Thymus (tissue), 11 donors: ENCODE data around the gene STK35. TPM values are rescaled to one million over a fixed set of nuclear protein-coding genes. Genes with fewer than 3 reads are reported as not detected.
"Not testable (repeated sequence)": the region's sequence is repeated elsewhere in the genome, so short reads cannot be mapped to it uniquely, and the experiment has no call there.

ENCODE experiments used
- DNase-seq, 9 donors: peaks; one replicate each; pipeline ENCODE4 v3.0.0-alpha.2; 2013; ENCODE audit warnings: low spot score in 9 of 9, low read depth in 6 of 9, missing footprints in 1 of 9
- H3K27ac ChIP-seq, 2 donors: one replicate each; pipeline ENCODE4 v1.5.1; 2013; ENCODE audit warnings: control low read depth in 1 of 2, low read depth in 1 of 2, low read length in 1 of 2, mild to moderate bottlenecking in 1 of 2, moderate library complexity in 1 of 2
- H3K27me3 ChIP-seq, 2 donors: one replicate each; pipeline ENCODE4 v1.5.1; 2013; ENCODE audit warnings: low read length in 1 of 2; ENCODE audit not compliant: control insufficient read depth in 2 of 2, insufficient read depth in 1 of 2
- H3K36me3 ChIP-seq, 2 donors: one replicate each; pipeline ENCODE4 v1.5.1; 2013; ENCODE audit warnings: low read length in 1 of 2, mild to moderate bottlenecking in 1 of 2, moderate library complexity in 1 of 2; ENCODE audit not compliant: control insufficient read depth in 2 of 2, insufficient read depth in 2 of 2
- H3K4me1 ChIP-seq, 2 donors: one replicate each; pipeline ENCODE4 v1.5.1; 2013; ENCODE audit warnings: low read length in 2 of 2; ENCODE audit not compliant: control insufficient read depth in 2 of 2, insufficient read depth in 2 of 2
- H3K4me3 ChIP-seq, 2 donors: one replicate each; pipeline ENCODE4 v1.5.1; 2013; ENCODE audit warnings: low read length in 2 of 2, control low read depth in 1 of 2, mild to moderate bottlenecking in 1 of 2
- H3K9me3 ChIP-seq, 2 donors: one replicate each; pipeline ENCODE4 v1.5.1; 2013; ENCODE audit warnings: low read length in 1 of 2, mild to moderate bottlenecking in 1 of 2; ENCODE audit not compliant: control insufficient read depth in 2 of 2, insufficient read depth in 1 of 2
- WGBS: extraction: QIAGEN DNeasy Blood & Tissue Kit; methylation state at CpG from one replicate; pipeline ENCODE4 v1.1.7; 2013; 5-methylcytosine and 5-hydroxymethylcytosine counted together
- polyA plus RNA-seq: library from polyadenylated mRNA; stranded (reverse); fragments of 200-250 nt; gene quantifications from one replicate; pipeline ENCODE4 v1.2.3, GENCODE V29; 2013
- total RNA-seq: library from RNA; stranded (reverse); fragments of 120-200 nt; gene quantifications from one replicate; pipeline ENCODE4 v1.2.4, GENCODE V29; 2013
- donor health status: healthy.

Gene STK35
- total and polyA plus RNA-seq, 2 donors, result 4.1 to 5.4 TPM

GRCh38 chr20:2178318-2179232 is 76.9 kb downstream of the STK35 start:
- 25% methylated on average over 17 of the region's 17 CpGs for WGBS
- peak in 1 of 9 donors; percentile 6 for DNase-seq
- Histone ChIP-seq H3K27me3 (no peaks in the 10 kb centered on the region), H3K27ac (no peak overlapping the region), H3K36me3 (no peaks in the 10 kb centered on the region), H3K4me1 (no peaks in the 10 kb centered on the region), H3K9me3 (no peaks in the 10 kb centered on the region), H3K4me3 (no peak overlapping the region)

GRCh38 chr20:2179233-2179580 is 77.6 kb downstream of the STK35 start:
- Histone ChIP-seq H3K27me3 (no peaks in the 10 kb centered on the region), H3K4me1 (no peaks in the 10 kb centered on the region), H3K27ac (no peak overlapping the region), H3K36me3 (no peaks in the 10 kb centered on the region), H3K9me3 (no peaks in the 10 kb centered on the region), H3K4me3 (no peak overlapping the region)
- DNase-seq, result no peak
- WGBS, result 84% methylated on average over 11 of the region's 11 CpGs

GRCh38 chr20:2179949-2180348 is 78.3 kb downstream of the STK35 start:
- H3K27ac ChIP-seq, result no peak overlapping the region
- WGBS, result 94% methylated on average over 2 of the region's 2 CpGs
- no peaks in the 10 kb centered on the region for H3K9me3 ChIP-seq
- DNase-seq, result no peak
- H3K27me3 ChIP-seq, result no peaks in the 10 kb centered on the region
- no peak overlapping the region for H3K4me3 ChIP-seq
- no peaks in the 10 kb centered on the region for H3K36me3 ChIP-seq
- H3K4me1 ChIP-seq, result no peaks in the 10 kb centered on the region

GRCh38 chr20:2183381-2183780 is 81.8 kb downstream of the STK35 start:
- no peaks in the 10 kb centered on the region for H3K4me1 ChIP-seq

GRCh38 chr20:2184933-2185332 is 83.3 kb downstream of the STK35 start:
- H3K9me3 ChIP-seq, DNase-seq, H3K27me3 ChIP-seq, H3K36me3 ChIP-seq, H3K4me1 ChIP-seq, H3K27ac ChIP-seq, H3K4me3 ChIP-seq: not testable (repeated sequence)
- 97% methylated on average over 7 of the region's 7 CpGs for WGBS

More at GRCh38 chr20:2183381-2183780, 81.8 kb downstream of the STK35 start:
- Histone ChIP-seq H3K36me3 (no peaks in the 10 kb centered on the region), H3K4me3 (no peak overlapping the region), H3K9me3 (no peaks in the 10 kb centered on the region), H3K27ac (no peak overlapping the region), H3K27me3 (no peaks in the 10 kb centered on the region)
- DNase-seq, result no peak
- WGBS, result 96% methylated on average over 3 of the region's 3 CpGs

- 88% methylated on average over 5 of the region's 5 CpGs for WGBS
- Histone ChIP-seq H3K9me3 (no peaks in the 10 kb centered on the region), H3K36me3 (no peaks in the 10 kb centered on the region), H3K4me1 (no peaks in the 10 kb centered on the region), H3K27me3 (peaks cover 0 to under 1% of the 10 kb centered on the region in 2 donors), H3K27ac (no peak overlapping the region), H3K4me3 (no peak overlapping the region)
- DNase-seq, result no peak
Observed at GRCh38 chr20:2195614-2196013, 94.0 kb downstream of the STK35 start.

- H3K27me3 ChIP-seq, result peaks cover 0 to 3% of the 10 kb centered on the region in 2 donors
- no peak for DNase-seq
- WGBS, result 83% methylated on average over 7 of the region's 7 CpGs
Observed at GRCh38 chr20:2197166-2197565, 95.5 kb downstream of the STK35 start.

More at GRCh38 chr20:2197166-2197565, 95.5 kb downstream of the STK35 start:
- Histone ChIP-seq H3K4me3 (no peak overlapping the region), H3K36me3 (no peaks in the 10 kb centered on the region), H3K27ac (no peak overlapping the region), H3K4me1 (no peaks in the 10 kb centered on the region), H3K9me3 (no peaks in the 10 kb centered on the region)

Other genes with a start within 250 kb of the STK35 start
- gene SIRPA, start 206.4 kb upstream of the STK35 start, total RNA-seq, result 3.0 TPM
- gene SIRPA, start 206.4 kb upstream of the STK35 start, polyA plus RNA-seq, result 11.9 TPM
- 0.33 TPM for gene PDYN, start 107.8 kb upstream of the STK35 start, total RNA-seq
- gene PDYN, start 107.8 kb upstream of the STK35 start, polyA plus RNA-seq, result 1.3 TPM
- 0.28 TPM for gene TGM3, start 194.2 kb downstream of the STK35 start, total RNA-seq
- gene TGM3, start 194.2 kb downstream of the STK35 start, polyA plus RNA-seq, result 0.66 TPM